Head of caudate nucleus (tissue), 42 donors: ENCODE data around the gene ARAP2.
A peak's percentile ranks its signal among the peaks of the same experiment; 100 is the strongest.

Source experiments
- DNase-seq, 42 donors: peaks; one replicate each; pipeline versions ENCODE4 v3.0.0 to v3.0.0-alpha.2; 2020 to 2021; ENCODE audit warnings: mixed read lengths in 7 of 42
- intact Hi-C: fragments of 100-400 bp; cut with DNase I; formaldehyde crosslinking; loops from one replicate; pipeline ENCODE4 v1.15.0; 2022

ARAP2 gene

GRCh38 chr4:36164900-36165630 is 79.2 kb downstream of the ARAP2 start:
- peak in 4 of 42 donors; percentile 25 to 65 (median 40) for DNase-seq
- intact Hi-C loops: no loop called here

DNA sequence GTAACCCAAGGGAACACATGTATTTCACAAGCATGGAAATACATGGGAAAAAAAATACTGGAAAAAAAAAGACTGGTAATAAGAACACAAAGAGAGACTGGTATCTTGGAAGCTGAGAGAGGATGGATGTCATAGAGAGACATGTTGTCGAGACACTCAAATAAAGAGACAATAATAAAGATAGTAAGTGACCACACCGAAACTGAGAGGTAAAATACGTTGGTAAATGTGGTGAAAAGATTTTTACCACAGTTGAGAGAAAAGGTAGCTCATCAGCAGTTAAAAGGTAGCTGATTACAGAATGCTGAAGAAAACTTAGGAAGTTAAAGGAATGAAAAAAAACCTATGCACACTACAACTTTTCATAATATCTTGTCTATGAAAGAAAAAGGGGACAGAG is 81.1 kb downstream of the ARAP2 start:
- intact Hi-C loops: no loop called here
- DNase-seq: no peak

DNA sequence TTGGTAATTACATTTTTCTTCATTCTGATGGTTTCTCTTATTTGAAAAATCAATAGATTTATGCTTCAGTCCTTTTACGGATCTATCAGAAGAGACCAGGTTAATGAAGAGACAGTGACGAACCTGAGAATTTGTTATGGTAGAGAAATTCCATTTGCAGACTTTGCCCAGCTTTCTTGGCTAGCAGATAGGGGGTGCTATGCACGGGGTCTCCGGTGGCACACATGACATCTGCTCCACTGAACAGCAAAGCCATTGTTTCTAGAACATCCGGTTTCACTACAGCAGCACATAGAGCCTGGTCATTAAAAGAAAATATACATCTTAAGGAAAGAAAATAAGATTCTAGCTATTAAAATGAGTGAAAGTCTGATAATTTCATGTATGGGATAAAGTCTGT is 85.1 kb downstream of the ARAP2 start:
- DNase-seq: peak in 16 of 42 donors; percentile 8 to 60 (median 30)
- intact Hi-C loops: no loop called here

DNA sequence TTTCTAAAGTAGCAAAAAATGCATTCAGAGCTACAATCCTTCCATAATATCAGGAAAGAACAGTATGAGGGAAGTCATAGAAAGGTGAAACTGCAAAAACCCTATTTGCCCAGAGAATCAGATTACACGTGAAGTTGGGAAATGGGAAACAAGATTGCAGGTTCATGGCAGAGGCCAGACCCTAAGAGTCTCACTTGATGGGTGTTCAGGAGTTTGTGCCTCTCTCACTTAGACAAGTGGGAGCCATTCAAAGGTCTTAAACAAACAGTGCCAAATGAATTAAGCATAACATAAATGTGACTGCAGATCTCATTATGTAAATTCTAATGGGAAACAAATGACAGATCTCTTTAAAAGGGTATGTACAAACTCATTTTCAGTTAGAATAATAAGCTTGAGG is 91.6 kb downstream of the ARAP2 start:
- DNase-seq: no peak
- intact Hi-C loops: no loop called here

DNA sequence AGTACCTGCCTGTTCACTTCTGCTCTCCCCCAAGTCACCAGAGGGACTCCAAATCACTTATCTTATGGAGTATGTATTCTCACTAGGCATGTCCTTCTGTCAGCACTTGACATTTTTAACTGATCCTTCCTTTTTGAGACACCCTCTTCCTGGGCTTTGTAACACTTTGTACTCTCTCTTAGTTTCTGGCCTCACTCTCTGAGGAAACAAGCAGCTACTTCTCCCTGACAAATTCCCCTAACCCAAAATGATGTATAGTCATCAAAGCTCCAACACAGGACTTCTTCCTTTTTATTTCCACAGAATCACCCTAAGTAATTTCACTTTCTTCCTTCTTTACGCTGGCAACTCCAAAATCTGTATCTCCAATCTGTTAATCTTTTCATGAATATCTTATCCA is 101.8 kb downstream of the ARAP2 start:
- intact Hi-C loops: no loop called here

GRCh38 chr4:36141186-36141585 is 103.1 kb downstream of the ARAP2 start:
- intact Hi-C loops: no loop called here
- DNase-seq: no peak

More for the DNA sequence above, 101.8 kb downstream of the ARAP2 start:
- no peak for DNase-seq

GRCh38 chr4:36140421-36140820 is 103.9 kb downstream of the ARAP2 start:
- intact Hi-C loops: no loop called here
- no peak for DNase-seq

DNA sequence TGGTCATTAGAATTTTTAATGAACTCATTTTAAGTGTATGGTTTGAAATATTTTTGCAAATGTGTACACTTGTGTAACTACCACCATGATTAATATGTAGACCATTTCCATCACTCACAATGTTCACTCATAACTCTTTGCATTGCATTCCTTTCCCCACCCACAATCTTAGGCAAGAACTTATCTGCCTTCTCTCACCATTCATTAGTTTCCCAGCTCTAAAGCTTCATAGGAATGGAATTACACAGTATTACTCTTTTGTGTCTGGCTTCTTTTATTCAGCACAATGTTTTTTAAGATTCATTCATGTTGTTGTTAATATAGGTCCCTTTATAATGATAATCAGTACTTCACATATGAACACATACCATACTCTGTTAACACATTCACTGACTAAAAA is 106.1 kb downstream of the ARAP2 start:
- no peak for DNase-seq
- intact Hi-C loops: no loop called here

DNA sequence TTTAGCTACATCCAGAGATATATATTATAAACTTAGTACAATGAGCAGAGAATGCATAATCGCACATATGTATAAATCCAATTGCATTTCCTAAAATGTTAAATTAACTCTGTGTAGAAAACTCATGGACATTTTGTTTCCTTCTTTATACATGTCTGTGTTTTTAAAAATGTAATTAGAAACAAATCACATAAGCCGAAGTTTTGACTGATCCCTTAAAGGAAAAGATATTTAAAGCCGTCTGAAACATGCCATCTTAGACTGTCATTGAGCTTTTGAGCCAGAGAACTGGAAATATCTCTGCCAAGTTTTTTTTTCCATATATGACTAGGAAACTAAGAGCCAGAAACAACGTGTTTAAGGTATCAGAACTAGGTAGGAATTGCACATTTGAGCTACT is 107.0 kb downstream of the ARAP2 start:
- DNase-seq: no peak
- intact Hi-C loops: no loop called here

GRCh38 chr4:36133658-36134057 is 110.7 kb downstream of the ARAP2 start:
- no peak for DNase-seq
- intact Hi-C loops: no loop called here

GRCh38 chr4:36133086-36133485 is 111.2 kb downstream of the ARAP2 start:
- no peak for DNase-seq
- intact Hi-C loops: no loop called here

GRCh38 chr4:36130641-36131040 is 113.7 kb downstream of the ARAP2 start:
- no peak for DNase-seq
- intact Hi-C loops: no loop called here

DNA sequence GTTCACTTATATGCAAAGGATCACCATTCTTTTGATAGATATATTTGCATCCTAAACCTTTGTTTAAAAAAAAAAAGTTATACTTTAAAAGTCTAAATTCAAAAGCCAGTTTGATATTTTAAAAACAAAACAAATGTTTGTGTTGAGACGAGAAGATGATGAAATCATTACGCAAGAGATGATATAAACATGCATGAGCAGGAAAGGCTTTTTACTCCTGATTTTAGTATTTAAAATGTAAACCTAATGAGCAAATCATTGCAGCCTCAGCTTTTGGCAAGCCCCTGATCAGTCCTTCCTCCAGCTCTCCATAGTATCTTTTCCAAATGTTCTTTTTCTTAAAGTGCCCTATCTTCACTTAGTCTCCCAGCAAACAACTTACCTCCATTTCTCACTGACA is 115.6 kb downstream of the ARAP2 start:
- no peak for DNase-seq
- intact Hi-C loops: no loop called here

- intact Hi-C loops: no loop called here
- DNase-seq: no peak
Measured at GRCh38 chr4:36123906-36124305, 120.4 kb downstream of the ARAP2 start.

GRCh38 chr4:36115312-36115711 is 129.0 kb downstream of the ARAP2 start:
- DNase-seq: no peak
- intact Hi-C loops: no loop called here

DNA sequence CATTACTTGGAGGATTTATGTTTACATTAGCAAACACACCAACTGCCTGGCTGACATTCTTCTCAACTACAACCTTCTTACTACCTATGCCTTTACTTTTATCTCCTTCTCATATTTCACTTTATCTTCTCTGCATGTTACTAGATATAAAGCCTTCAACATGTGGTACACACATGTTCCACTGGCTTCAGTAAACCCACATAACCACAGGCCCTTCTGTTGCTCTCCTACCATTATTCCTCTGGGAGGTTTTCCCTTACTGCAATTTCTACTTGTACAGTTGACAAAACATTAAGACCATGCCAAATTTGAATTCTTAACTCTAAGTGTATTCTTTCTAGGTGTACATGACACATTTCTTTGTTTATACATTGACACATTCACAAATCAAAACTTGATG is 133.1 kb downstream of the ARAP2 start:
- intact Hi-C loops: no loop called here
- no peak for DNase-seq

DNA sequence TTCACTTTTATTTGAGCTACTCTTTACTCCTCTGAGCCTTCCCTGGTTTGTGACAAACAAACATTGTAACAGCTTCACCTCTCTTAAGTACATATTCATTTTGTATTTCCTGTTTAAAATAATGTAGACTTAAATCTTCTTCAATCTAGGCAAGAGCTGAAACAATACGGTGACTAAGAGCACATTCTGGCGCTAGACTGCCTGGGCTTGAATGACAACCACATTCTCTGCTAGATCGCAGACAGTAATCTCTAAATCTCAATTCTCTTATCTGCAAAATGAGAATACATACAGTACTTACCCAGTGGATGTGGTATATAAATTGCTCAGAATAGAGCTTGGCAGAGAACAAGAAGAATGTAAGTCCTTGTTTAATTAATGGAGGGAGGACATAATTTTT is 144.8 kb downstream of the ARAP2 start:
- peak in 7 of 42 donors; percentile 14 to 45 (median 27) for DNase-seq
- intact Hi-C loops: no loop called here

DNA sequence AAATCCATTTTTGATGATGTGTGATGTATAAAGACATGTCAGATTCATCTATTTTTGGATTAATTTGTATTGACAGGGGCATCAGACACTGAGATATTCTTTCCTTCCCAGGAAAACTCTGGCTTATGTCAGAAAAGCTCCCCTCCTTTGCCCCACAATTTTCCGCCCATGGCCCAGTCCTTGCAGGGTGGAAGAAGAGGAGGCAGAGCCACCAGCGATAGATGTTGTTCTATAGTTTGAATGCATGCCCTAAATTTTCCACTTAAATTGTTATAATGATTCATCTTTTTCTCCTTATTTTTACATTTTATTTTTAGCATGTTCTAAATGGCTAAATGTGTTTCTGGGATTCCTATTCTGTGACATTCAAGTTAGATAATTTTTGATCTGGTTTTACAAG is 149.3 kb downstream of the ARAP2 start:
- intact Hi-C loops: no loop called here
- peak in 12 of 42 donors; percentile 5 to 60 (median 26) for DNase-seq

GRCh38 chr4:36091997-36092396 is 152.3 kb downstream of the ARAP2 start:
- no peak for DNase-seq
- intact Hi-C loops: no loop called here

DNA sequence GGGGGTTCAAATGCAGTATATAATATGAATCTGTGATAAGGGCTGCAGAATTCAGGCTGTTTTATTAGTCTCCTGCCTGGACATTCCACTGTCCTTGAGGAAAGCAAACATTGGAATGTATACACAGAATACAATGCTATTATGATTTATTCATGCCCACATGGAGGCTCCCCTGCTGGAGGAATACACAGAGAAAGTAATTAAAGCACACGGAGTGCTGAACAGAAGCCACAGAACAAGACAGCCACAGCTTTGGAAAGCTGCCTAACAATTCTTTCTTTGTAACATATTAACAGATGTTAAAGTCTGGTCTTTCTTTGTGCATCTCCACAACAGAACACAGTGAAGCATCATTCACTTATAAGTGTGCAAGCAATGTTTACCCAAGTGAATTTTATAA is 155.8 kb downstream of the ARAP2 start:
- DNase-seq: peak in 8 of 42 donors; percentile 17 to 61 (median 42)
- intact Hi-C loops: no loop called here

- no peak for DNase-seq
- intact Hi-C loops: no loop called here
Measured at GRCh38 chr4:36086261-36086786, 158.0 kb downstream of the ARAP2 start.
